ENCODE measurements around the gene RFX5. TPM values are rescaled to one million over a fixed set of nuclear protein-coding genes. Genes with fewer than 3 reads are reported as not detected.

RFX5 gene
- total and polyA plus RNA-seq, 7 donors, result 12.0 to 67.9 (median 46.6) TPM

- no peak for DNase-seq
- peaks cover 0 to 18% (median 8%) of the 10 kb centered on the region in 4 donors for H3K36me3 ChIP-seq
- TF ChIP-seq EP300 (IDR thresholded peaks at IDR 0.05), result no peak
- no peak for TF ChIP-seq POLR2A (IDR thresholded peaks at IDR 0.05)
- no peak for TF ChIP-seq CTCF (IDR thresholded peaks at IDR 0.05)
- TF ChIP-seq POLR2AphosphoS5 (IDR thresholded peaks at IDR 0.05), result no peak
- peak overlapping the region; percentile 86 to 95 (median 93) for H3K27ac ChIP-seq
- H3K4me1 ChIP-seq, result peaks cover 0 to 37% (median 33%) of the 10 kb centered on the region in 4 donors
- peak overlapping the region; percentile 71 to 90 (median 80) for H3K4me3 ChIP-seq
- no peaks in the 10 kb centered on the region for H3K27me3 ChIP-seq
- 10 to 24% methylated on average over 34 of the region's 34 CpGs for WGBS, 2 donors
- intact Hi-C loops (cut with DNase I), result loop anchor here (2.0 to 5.0 kb wide), 4 partner anchors 13 to 131 kb away; partner anchors contain the start of genes PIP5K1A, PSMB4 and ZNF687
- no peaks in the 10 kb centered on the region for H3K9me3 ChIP-seq
Observed at GRCh38 chr1:151327903-151328674, 19.0 kb downstream of the RFX5 start.

- 0% methylated on average over 40 of the region's 40 CpGs for WGBS, 2 donors
- Histone ChIP-seq H3K36me3 (peaks cover 0 to 25% (median 8%) of the 10 kb centered on the region in 4 donors), H3K4me3 (peak within 1 kb of the TSS; percentile 71 to 90 (median 80)), H3K27me3 (no peaks in the 10 kb centered on the region), H3K27ac (peak within 1 kb of the TSS; percentile 86 to 95 (median 93)), H3K9me3 (no peaks in the 10 kb centered on the region), H3K4me1 (peaks cover 0 to 37% (median 33%) of the 10 kb centered on the region in 4 donors)
- TF ChIP-seq EP300 (IDR thresholded peaks at IDR 0.05) (no peak), POLR2A (IDR thresholded peaks at IDR 0.05) (peak in 1 of 2 donors; percentile 7), POLR2AphosphoS5 (IDR thresholded peaks at IDR 0.05) (peak; percentile 39 to 88 (median 66))
- intact Hi-C loops (cut with DNase I), result loop anchor here (2.0 to 5.0 kb wide), 4 partner anchors 13 to 130 kb away; partner anchors contain the start of genes PIP5K1A, PSMB4 and ZNF687
- peak; percentile 97 for DNase-seq
Observed at GRCh38 chr1:151327223-151327902, 19.7 kb downstream of the RFX5 start, which contains the start of gene PI4KB. PI4KB (minus strand) TSS chr1:151327416; CDS start chr1:151316481, 10,935 bp downstream.

- DNase-seq, result peak; percentile 76
- no peak for TF ChIP-seq EP300 (IDR thresholded peaks at IDR 0.05)
- H3K27ac ChIP-seq, result peak overlapping the region; percentile 86 to 95 (median 93)
- intact Hi-C loops (cut with DNase I), result loop anchor here (2.0 to 5.0 kb wide), 4 partner anchors 14 to 129 kb away; partner anchors contain the start of genes PIP5K1A, PSMB4 and ZNF687
- no peaks in the 10 kb centered on the region for H3K27me3 ChIP-seq
- H3K4me1 ChIP-seq, result peaks cover 0 to 37% (median 33%) of the 10 kb centered on the region in 4 donors
- 1 to 3% methylated on average over 12 of the region's 12 CpGs for WGBS, 2 donors
- H3K9me3 ChIP-seq, result no peaks in the 10 kb centered on the region
- peaks cover 0 to 30% (median 8%) of the 10 kb centered on the region in 4 donors for H3K36me3 ChIP-seq
- H3K4me3 ChIP-seq, result peak overlapping the region; percentile 71 to 90 (median 80)
Observed at GRCh38 chr1:151326619-151327222, 20.3 kb downstream of the RFX5 start.

GRCh38 chr1:151325646-151326429, 21.2 kb downstream of the RFX5 start:
- no peaks in the 10 kb centered on the region for H3K9me3 ChIP-seq
- H3K27ac ChIP-seq, result peak overlapping the region; percentile 86 to 95 (median 93)
- TF ChIP-seq EP300 (IDR thresholded peaks at IDR 0.05) (no peak), POLR2AphosphoS5 (IDR thresholded peaks at IDR 0.05) (no peak), POLR2A (IDR thresholded peaks at IDR 0.05) (no peak), CTCF (IDR thresholded peaks at IDR 0.05) (no peak)
- no peaks in the 10 kb centered on the region for H3K27me3 ChIP-seq
- H3K36me3 ChIP-seq, result peaks cover 0 to 38% (median 8%) of the 10 kb centered on the region in 4 donors
- WGBS, 2 donors, result 58 to 65% methylated on average over 5 of the region's 5 CpGs
- peak overlapping the region in 3 of 4 donors; percentile 71 to 90 (median 80) for H3K4me3 ChIP-seq
- no peak for DNase-seq
- peaks cover 0 to 37% (median 33%) of the 10 kb centered on the region in 4 donors for H3K4me1 ChIP-seq
- intact Hi-C loops (cut with DNase I), result loop anchor here (2.0 to 5.0 kb wide), 4 partner anchors 15 to 129 kb away; partner anchors contain the start of genes PIP5K1A, PSMB4 and ZNF687

Measured in sigmoid colon (tissue), 7 donors.